ENCODE data around the gene DEGS1.

The DEGS1 gene

GRCh38 chr1:224234017-224234416, 51.0 kb downstream of the DEGS1 start:
- no peak overlapping the region for H3K9ac ChIP-seq (ENCODE audit: low read depth in 1 of 2, low read length in 2 of 2)
- H3K4me1 ChIP-seq (ENCODE audit: control insufficient read depth in 2 of 2, insufficient read depth in 2 of 2, low read length in 2 of 2): no peaks in the 10 kb centered on the region
- no peak overlapping the region for H3K27ac ChIP-seq (ENCODE audit: low read depth in 2 of 2, low read length in 2 of 2)
- H3K4me3 ChIP-seq (ENCODE audit: low read length in 2 of 2): no peak overlapping the region
- no peaks in the 10 kb centered on the region for H3K9me3 ChIP-seq (ENCODE audit: control insufficient read depth in 2 of 2, low read length in 2 of 2)
- H3K27me3 ChIP-seq (ENCODE audit: control insufficient read depth in 2 of 2, insufficient read depth in 2 of 2, low read length in 2 of 2): no peaks in the 10 kb centered on the region
- H3K36me3 ChIP-seq (ENCODE audit: control insufficient read depth in 2 of 2, insufficient read depth in 2 of 2, low read length in 2 of 2): peaks cover 27 to 35% of the 10 kb centered on the region in 2 donors

- no peak overlapping the region for H3K9ac ChIP-seq (ENCODE audit: low read depth in 1 of 2, low read length in 2 of 2)
- H3K27ac ChIP-seq (ENCODE audit: low read depth in 2 of 2, low read length in 2 of 2): no peak overlapping the region
- no peaks in the 10 kb centered on the region for H3K27me3 ChIP-seq (ENCODE audit: control insufficient read depth in 2 of 2, insufficient read depth in 2 of 2, low read length in 2 of 2)
- H3K9me3 ChIP-seq (ENCODE audit: control insufficient read depth in 2 of 2, low read length in 2 of 2): no peaks in the 10 kb centered on the region
- peaks cover 26 to 35% of the 10 kb centered on the region in 2 donors for H3K36me3 ChIP-seq (ENCODE audit: control insufficient read depth in 2 of 2, insufficient read depth in 2 of 2, low read length in 2 of 2)
- H3K4me1 ChIP-seq (ENCODE audit: control insufficient read depth in 2 of 2, insufficient read depth in 2 of 2, low read length in 2 of 2): no peaks in the 10 kb centered on the region
- H3K4me3 ChIP-seq (ENCODE audit: low read length in 2 of 2): no peak overlapping the region
These were observed 52.9 kb downstream of the DEGS1 start for GRCh38 chr1:224235813-224236493.

GRCh38 chr1:224237119-224237881, 54.3 kb downstream of the DEGS1 start:
- no peaks in the 10 kb centered on the region for H3K4me1 ChIP-seq (ENCODE audit: control insufficient read depth in 2 of 2, insufficient read depth in 2 of 2, low read length in 2 of 2)
- H3K36me3 ChIP-seq (ENCODE audit: control insufficient read depth in 2 of 2, insufficient read depth in 2 of 2, low read length in 2 of 2): peaks cover 22 to 30% of the 10 kb centered on the region in 2 donors

GRCh38 chr1:224238212-224238611, 55.2 kb downstream of the DEGS1 start:
- H3K9me3 ChIP-seq (ENCODE audit: control insufficient read depth in 2 of 2, low read length in 2 of 2): no peaks in the 10 kb centered on the region
- H3K9ac ChIP-seq (ENCODE audit: low read depth in 1 of 2, low read length in 2 of 2): no peak overlapping the region
- peaks cover 22 to 23% of the 10 kb centered on the region in 2 donors for H3K36me3 ChIP-seq (ENCODE audit: control insufficient read depth in 2 of 2, insufficient read depth in 2 of 2, low read length in 2 of 2)
- H3K27me3 ChIP-seq (ENCODE audit: control insufficient read depth in 2 of 2, insufficient read depth in 2 of 2, low read length in 2 of 2): no peaks in the 10 kb centered on the region
- H3K4me3 ChIP-seq (ENCODE audit: low read length in 2 of 2): no peak overlapping the region
- no peak overlapping the region for H3K27ac ChIP-seq (ENCODE audit: low read depth in 2 of 2, low read length in 2 of 2)
- H3K4me1 ChIP-seq (ENCODE audit: control insufficient read depth in 2 of 2, insufficient read depth in 2 of 2, low read length in 2 of 2): no peaks in the 10 kb centered on the region

More at GRCh38 chr1:224237119-224237881, 54.3 kb downstream of the DEGS1 start:
- Histone ChIP-seq H3K27ac (ENCODE audit: low read depth in 2 of 2, low read length in 2 of 2) (no peak overlapping the region), H3K9ac (ENCODE audit: low read depth in 1 of 2, low read length in 2 of 2) (no peak overlapping the region), H3K4me3 (ENCODE audit: low read length in 2 of 2) (no peak overlapping the region), H3K9me3 (ENCODE audit: control insufficient read depth in 2 of 2, low read length in 2 of 2) (no peaks in the 10 kb centered on the region), H3K27me3 (ENCODE audit: control insufficient read depth in 2 of 2, insufficient read depth in 2 of 2, low read length in 2 of 2) (no peaks in the 10 kb centered on the region)

GRCh38 chr1:224238756-224239155, 55.7 kb downstream of the DEGS1 start:
- Histone ChIP-seq H3K4me1 (ENCODE audit: control insufficient read depth in 2 of 2, insufficient read depth in 2 of 2, low read length in 2 of 2) (no peaks in the 10 kb centered on the region), H3K9ac (ENCODE audit: low read depth in 1 of 2, low read length in 2 of 2) (no peak overlapping the region), H3K4me3 (ENCODE audit: low read length in 2 of 2) (no peak overlapping the region), H3K36me3 (ENCODE audit: control insufficient read depth in 2 of 2, insufficient read depth in 2 of 2, low read length in 2 of 2) (peaks cover 22 to 23% of the 10 kb centered on the region in 2 donors), H3K27me3 (ENCODE audit: control insufficient read depth in 2 of 2, insufficient read depth in 2 of 2, low read length in 2 of 2) (no peaks in the 10 kb centered on the region), H3K9me3 (ENCODE audit: control insufficient read depth in 2 of 2, low read length in 2 of 2) (no peaks in the 10 kb centered on the region), H3K27ac (ENCODE audit: low read depth in 2 of 2, low read length in 2 of 2) (no peak overlapping the region)
